ENCODE measurements around the gene TEX264.

GRCh38 chr3:51709004-51709420 lies 38.0 kb downstream of the TEX264 start:
- TF ChIP-seq CTCF (IDR thresholded peaks at IDR 0.05; ENCODE audit: poor library complexity) (no peak), EZH2 (IDR thresholded peaks at IDR 0.05; ENCODE audit: borderline replicate concordance) (no peak), EZH2phosphoT487 (IDR thresholded peaks at IDR 0.05; ENCODE audit: low read depth, severe bottlenecking, unreplicated experiment) (no peak)
